PC-9 (cell line): ENCODE data around the gene ITGB6. TPM values are rescaled to one million over a fixed set of nuclear protein-coding genes. Genes with fewer than 3 reads are reported as not detected.

Experiments
- BruUV-seq: library from RNA; stranded (reverse); fragments of 400-500 nt; replicated peaks from 2 replicates; lab custom pipeline; 2021; lab: Mats Ljungman, UMichigan
- CTCF ChIA-PET: fragments of 300-600 bp; sonication (Branson Sonifier 250); formaldehyde crosslinking; loops from one replicate; lab custom pipeline; 2022; ENCODE audit warnings: antibody characterized with exemption; lab: Charles Lee
- POLR2A ChIA-PET: fragments of 300-600 bp; sonication (Branson Sonifier 250); formaldehyde crosslinking; loops from one replicate; lab custom pipeline; 2022; ENCODE audit warnings: antibody characterized with exemption; ENCODE audit not compliant: unreplicated experiment; lab: Charles Lee
- DNase-seq, 2 experiments: peaks; one replicate each; pipeline versions ENCODE4 v3.0.0 to v3.0.0-alpha.2; 2015 to 2022; ENCODE audit warnings: mixed read lengths in 1 of 2
- H2AFZ ChIP-seq: fragments of 200-600 bp; sonication (generic); 2 replicates; pipeline ENCODE4 v1.8.1; 2017; ENCODE audit warnings: antibody characterized with exemption
- H3F3A ChIP-seq: fragments of 200-600 bp; sonication (generic); 2 replicates; pipeline ENCODE4 v1.8.1; 2017; ENCODE audit warnings: antibody characterized with exemption, mild to moderate bottlenecking, low read depth; ENCODE audit not compliant: insufficient read depth
- H3K27ac ChIP-seq: fragments of 200-600 bp; sonication (generic); 2 replicates; pipeline ENCODE4 v1.6.1; 2016; ENCODE audit warnings: mixed run types
- H3K27me3 ChIP-seq: fragments of 200-600 bp; sonication (generic); 2 replicates; pipeline ENCODE4 v1.6.1; 2016; ENCODE audit warnings: low read depth, mixed run types; ENCODE audit not compliant: insufficient read depth
- H3K36me3 ChIP-seq: fragments of 200-600 bp; sonication (generic); 2 replicates; pipeline ENCODE4 v1.6.1; 2016; ENCODE audit warnings: low read depth, mixed run types
- H3K4me1 ChIP-seq: fragments of 200-600 bp; sonication (generic); replicated peaks from 2 replicates; pipeline ENCODE4 v1.6.1; 2016; ENCODE audit warnings: mixed run types; ENCODE audit not compliant: insufficient read depth
- H3K4me2 ChIP-seq: fragments of 200-600 bp; sonication (generic); 2 replicates; pipeline ENCODE4 v1.6.1; 2017; ENCODE audit warnings: mixed run types
- H3K4me3 ChIP-seq: fragments of 200-600 bp; sonication (generic); 2 replicates; pipeline ENCODE4 v1.6.1; 2016; ENCODE audit warnings: mixed run types
- H3K79me2 ChIP-seq: fragments of 200-600 bp; sonication (generic); 2 replicates; pipeline ENCODE4 v1.6.1; 2017; ENCODE audit warnings: low read depth, mixed run types
- H3K9me2 ChIP-seq: fragments of 200-600 bp; sonication (generic); 2 replicates; pipeline ENCODE4 v1.8.1; 2017; ENCODE audit warnings: mild to moderate bottlenecking; ENCODE audit not compliant: insufficient read depth
- H3K9me3 ChIP-seq: fragments of 200-600 bp; sonication (generic); 2 replicates; pipeline ENCODE4 v1.8.1; 2016; ENCODE audit warnings: low read depth; ENCODE audit not compliant: insufficient read depth
- H4K20me1 ChIP-seq: fragments of 200-600 bp; sonication (generic); 2 replicates; pipeline ENCODE4 v1.8.1; 2017; ENCODE audit not compliant: insufficient read depth
- CTCF ChIP-seq: fragments of 200-600 bp; sonication (generic); conservative IDR thresholded peaks from 2 replicates; pipeline ENCODE4 v1.6.1; 2017; ENCODE audit warnings: mixed run types, antibody characterized with exemption, mild to moderate bottlenecking, moderate library complexity
- EZH2 ChIP-seq: fragments of 200-600 bp; sonication (generic); IDR thresholded peaks from 2 replicates; pipeline ENCODE4 v1.8.0; 2017; ENCODE audit warnings: antibody characterized with exemption, low read depth
- intact Hi-C: fragments of 100-400 bp; cut with micrococcal nuclease; formaldehyde crosslinking; loops from one replicate; pipeline ENCODE4 v1.10.0; 2022; ENCODE audit not compliant: unreplicated experiment
- total RNA-seq: library from RNA; stranded (reverse); gene quantifications from 2 replicates; pipeline ENCODE4 v1.2.3, GENCODE V29; 2021

The ITGB6 gene
- total RNA-seq, 1 experiment from 2014 or later, result 24.3 TPM

- POLR2A ChIA-PET, result interaction anchor here (0.6 to 0.7 kb wide), 2 partner anchors 8 to 56 kb away, joined by 3 read pairs; no protein-coding TSS in a partner anchor
- H3K4me2 ChIP-seq, result peak overlapping the region; percentile 61
Measured at GRCh38 chr2:160214461-160215445, 14.7 kb upstream of the ITGB6 start.

GRCh38 chr2:160213511-160213910 is 13.4 kb upstream of the ITGB6 start:
- H3K36me3 ChIP-seq, result no peaks in the 10 kb centered on the region
- H3F3A ChIP-seq, result peaks cover 12% of the 10 kb centered on the region; the same call in 1 of the 2 replicates
- no peak overlapping the region for H2AFZ ChIP-seq
- H3K9me3 ChIP-seq, result no peaks in the 10 kb centered on the region
- H3K4me1 ChIP-seq, result peaks cover 35% of the 10 kb centered on the region
- no peaks in the 10 kb centered on the region for H3K79me2 ChIP-seq
- TF ChIP-seq CTCF (no peak), EZH2 (no peak)
- H3K27me3 ChIP-seq, result no peaks in the 10 kb centered on the region
- H3K27ac ChIP-seq, result no peak overlapping the region
- H3K9me2 ChIP-seq, result no peaks in the 10 kb centered on the region
- intact Hi-C loops, result no loop called here
- CTCF ChIA-PET, result no interaction called here
- H3K4me3 ChIP-seq, result no peak overlapping the region
- no TSS peak for BruUV-seq
- POLR2A ChIA-PET, result no interaction called here
- no peaks in the 10 kb centered on the region for H4K20me1 ChIP-seq
- no peak overlapping the region for H3K4me2 ChIP-seq
- DNase-seq, result no peak

More at GRCh38 chr2:160214461-160215445, 14.7 kb upstream of the ITGB6 start:
- H2AFZ ChIP-seq, result no peak overlapping the region
- H3K79me2 ChIP-seq, result no peaks in the 10 kb centered on the region
- intact Hi-C loops, result no loop called here
- H3K4me3 ChIP-seq, result no peak overlapping the region
- no peaks in the 10 kb centered on the region for H3K9me2 ChIP-seq
- CTCF ChIA-PET, result interaction anchor here (0.6 kb wide), 1 partner anchor 37 kb away, joined by 3 read pairs; no protein-coding TSS in a partner anchor
- peak overlapping the region; percentile 46 for H3K27ac ChIP-seq
- H3K9me3 ChIP-seq, result no peaks in the 10 kb centered on the region
- H3K36me3 ChIP-seq, result no peaks in the 10 kb centered on the region
- no peak for TF ChIP-seq EZH2
- no peak for TF ChIP-seq CTCF
- no peaks in the 10 kb centered on the region for H4K20me1 ChIP-seq
- DNase-seq, result peak; percentile 69 to 81
- no peaks in the 10 kb centered on the region for H3K27me3 ChIP-seq
- BruUV-seq, result no TSS peak
- peaks cover 30% of the 10 kb centered on the region for H3K4me1 ChIP-seq
- H3F3A ChIP-seq, result peaks cover 8% of the 10 kb centered on the region; the same call in 1 of the 2 replicates

GRCh38 chr2:160210599-160211138 is 10.6 kb upstream of the ITGB6 start:
- Histone ChIP-seq H3K27me3 (no peaks in the 10 kb centered on the region), H3K27ac (no peak overlapping the region), H3F3A (peaks cover 38% of the 10 kb centered on the region), H3K9me2 (no peaks in the 10 kb centered on the region), H4K20me1 (no peaks in the 10 kb centered on the region), H2AFZ (no peak overlapping the region), H3K4me3 (no peak overlapping the region), H3K9me3 (no peaks in the 10 kb centered on the region), H3K4me2 (no peak overlapping the region), H3K79me2 (peaks cover 8% of the 10 kb centered on the region; the same call in 1 of the 2 replicates), H3K36me3 (no peaks in the 10 kb centered on the region), H3K4me1 (peaks cover 63% of the 10 kb centered on the region)
- intact Hi-C loops, result no loop called here
- ChIA-PET CTCF (interaction anchor here (0.6 kb wide), 1 partner anchor 13 kb away, joined by 3 read pairs; no protein-coding TSS in a partner anchor), POLR2A (no interaction called here)
- BruUV-seq, result no TSS peak
- DNase-seq, result no peak
- TF ChIP-seq EZH2, result no peak
- TF ChIP-seq CTCF, result peak; percentile 41
